ENCODE results near the gene GLRX2.
A peak's percentile ranks its signal among the peaks of the same experiment; 100 is the strongest.
"Not testable (repeated sequence)": the region's sequence is repeated elsewhere in the genome, so short reads cannot be mapped to it uniquely, and the experiment has no call there.

The GLRX2 gene

GRCh38 chr1:193062698-193063463, 42.3 kb downstream of the GLRX2 start:
- no peak for DNase-seq (ENCODE audit: low spot score)

GRCh38 chr1:193060938-193061337, 44.3 kb downstream of the GLRX2 start:
- DNase-seq (ENCODE audit: low spot score) = no peak

DNA sequence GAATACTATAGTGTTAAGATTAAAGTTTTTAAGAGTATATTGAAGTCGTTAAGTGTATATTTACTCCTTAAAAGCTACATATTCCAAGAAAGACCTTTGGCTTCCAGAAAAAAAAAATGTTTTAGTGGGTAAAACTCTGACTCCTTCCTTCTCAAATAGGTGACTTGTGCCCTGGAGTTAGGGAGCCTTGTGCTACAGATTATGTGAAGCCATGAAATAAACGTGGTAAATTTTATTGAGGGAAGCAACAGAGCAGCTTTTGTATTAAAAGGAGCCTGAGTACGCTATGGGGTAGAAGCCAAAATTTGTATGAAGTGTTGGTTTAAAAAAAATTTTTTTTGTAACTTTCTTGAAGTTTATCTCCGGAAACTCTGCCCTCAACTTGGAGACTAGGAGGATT, 44.8 kb downstream of the GLRX2 start:
- DNase-seq (ENCODE audit: low spot score) = no peak

DNA sequence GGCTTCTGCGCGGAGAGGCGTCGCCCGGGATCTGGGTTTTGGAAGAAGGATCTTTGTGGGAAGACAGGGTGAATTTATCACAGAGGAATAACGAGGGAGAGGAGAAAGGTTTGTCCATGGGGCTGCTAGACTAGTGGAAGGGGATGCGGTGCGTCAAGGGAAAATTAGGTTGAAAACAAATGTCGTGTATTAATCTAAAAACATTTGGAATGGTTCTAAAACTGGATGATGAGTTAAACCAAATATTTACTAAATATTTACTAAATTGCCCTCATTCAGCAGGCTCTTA, 45.2 kb downstream of the GLRX2 start:
- no peak for DNase-seq (ENCODE audit: low spot score)

DNA sequence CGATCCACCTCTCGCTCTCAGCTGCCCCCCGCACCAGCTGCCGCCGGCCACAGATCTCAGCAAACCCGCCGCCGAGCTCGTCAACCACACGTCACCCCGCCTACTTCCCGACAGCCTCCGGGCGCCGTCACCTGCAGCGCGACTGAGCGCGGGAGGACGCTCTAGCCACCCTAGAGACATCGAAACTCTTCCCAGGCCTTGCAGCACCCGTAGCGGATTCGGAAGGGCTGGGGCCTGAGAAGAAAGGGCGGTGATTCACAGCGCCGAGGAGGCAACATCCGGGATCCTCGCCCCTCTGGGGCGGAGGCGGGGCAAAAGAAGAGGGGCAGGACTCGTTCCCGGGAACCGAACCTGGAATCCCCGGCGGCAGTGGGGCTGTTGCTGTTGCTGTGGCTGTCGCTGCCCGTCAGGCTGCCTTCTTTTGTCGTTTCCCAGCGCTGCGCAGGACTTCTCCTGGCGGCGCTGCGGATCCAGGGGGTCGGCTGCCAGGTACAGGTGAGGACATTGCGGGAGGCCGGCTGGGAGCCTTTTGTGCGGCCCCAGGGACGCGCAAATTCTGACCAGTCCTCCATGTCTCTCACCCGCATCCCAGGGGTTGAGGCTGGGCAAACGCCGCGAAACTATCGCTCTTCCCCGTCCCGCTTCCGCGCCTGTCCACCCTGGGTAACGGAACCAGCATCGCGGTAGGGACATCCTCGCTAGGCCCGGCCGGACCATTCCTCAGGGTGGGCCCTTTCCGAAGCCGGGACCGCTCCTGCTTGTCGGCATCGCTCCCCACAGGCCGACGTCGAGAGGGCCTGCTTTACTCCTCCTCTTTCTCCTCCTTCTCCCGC, 45.7 kb downstream of the GLRX2 start, which contains the start of the genes RO60 and UCHL5:
RO60 (plus strand) TSS at position 331 of the 833 bp plus-strand sequence. CDS start 9,443 bp downstream, outside the sequence.
UCHL5 (minus strand) TSS at position 79 of the 833 bp plus-strand sequence. CDS start 100 bp downstream, outside the sequence.
- peak; percentile 81 for DNase-seq (ENCODE audit: low spot score)

DNA sequence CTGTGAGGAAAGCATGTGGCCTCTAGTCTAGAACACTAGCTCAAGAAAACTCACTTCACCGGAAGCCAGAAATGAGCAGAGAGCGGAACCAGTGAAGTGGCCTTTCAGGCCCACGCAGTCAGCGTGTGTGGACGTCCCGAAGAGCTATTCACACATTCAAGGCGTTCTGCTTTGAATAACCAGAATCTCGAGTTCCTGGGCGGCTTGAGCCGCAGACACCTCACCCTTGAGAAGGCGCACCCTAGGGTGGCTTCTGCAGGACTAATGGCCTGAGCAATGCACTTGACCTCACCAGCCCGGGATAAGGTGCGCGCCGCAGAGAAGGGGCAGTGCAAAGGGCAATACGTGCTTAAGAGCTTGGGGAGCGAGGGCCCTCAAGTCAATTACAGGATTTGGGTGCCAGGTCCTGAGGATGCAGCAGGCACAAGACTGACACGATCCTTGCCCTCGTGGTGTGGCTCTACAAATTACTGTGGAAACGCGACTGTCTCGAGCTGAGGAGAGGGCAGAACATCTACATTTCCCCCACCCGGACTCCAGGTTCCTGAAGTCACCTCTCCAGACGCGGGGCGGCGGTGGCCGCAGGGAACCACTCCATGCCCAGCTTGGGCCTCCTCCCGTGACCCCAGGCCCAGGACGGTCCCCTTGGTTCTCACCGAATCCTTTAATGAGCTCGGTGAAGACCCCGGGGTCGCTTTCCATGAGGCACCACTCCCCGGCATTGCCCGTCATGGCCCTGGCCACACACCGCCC, 46.5 kb downstream of the GLRX2 start:
- peak; percentile 6 for DNase-seq (ENCODE audit: low spot score)

DNA sequence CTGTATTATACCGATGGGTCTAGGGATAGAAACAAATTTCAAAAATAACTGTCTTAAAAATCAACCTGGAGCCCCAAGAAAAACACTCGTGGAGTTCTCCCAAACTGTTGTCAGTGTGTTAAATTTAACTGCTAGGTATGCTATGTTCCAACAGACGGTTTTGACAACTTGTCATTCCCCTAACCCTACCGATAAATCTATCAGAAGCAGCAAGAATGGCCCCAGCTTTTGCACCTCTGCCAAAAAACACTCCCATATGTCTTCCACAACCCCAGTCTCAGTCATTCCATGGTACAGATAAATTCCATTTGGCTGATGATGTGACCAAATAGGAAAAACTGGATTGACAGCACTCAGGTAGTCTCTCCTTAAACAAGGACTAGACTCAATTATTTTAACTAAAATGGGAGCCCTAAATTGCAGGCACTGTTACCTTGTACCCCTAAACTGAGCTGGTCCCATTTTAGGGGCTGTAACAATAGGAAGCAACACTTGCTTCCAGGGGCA, 51.0 kb downstream of the GLRX2 start:
- DNase-seq (ENCODE audit: low spot score) = no peak

DNA sequence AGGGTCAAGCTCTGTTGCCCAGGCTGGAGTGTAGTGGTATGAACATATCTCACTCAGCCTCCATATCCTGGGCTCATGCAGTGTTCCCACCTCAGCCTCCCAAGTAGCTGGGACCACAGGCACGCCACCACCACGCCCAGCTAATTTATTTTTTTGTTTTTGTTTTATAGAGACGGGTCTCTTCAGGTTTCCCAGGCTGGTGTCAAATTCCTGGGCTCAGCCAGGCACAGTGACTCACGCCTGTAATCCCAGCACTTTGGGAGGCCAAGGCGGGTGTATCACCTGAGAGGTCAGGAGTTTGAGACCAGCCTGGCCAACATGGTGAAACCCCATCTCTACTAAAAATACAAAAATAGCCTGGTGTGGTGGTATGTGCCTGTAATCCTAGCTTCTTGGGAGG, 56.3 kb downstream of the GLRX2 start:
- DNase-seq (ENCODE audit: low spot score) = not testable (repeated sequence)

Measured in HuH-7 (cell line).